GM12878 (cell line): ENCODE data around the gene HEBP2. TPM values are rescaled to one million over a fixed set of nuclear protein-coding genes. Genes with fewer than 3 reads are reported as not detected.

Experiments
- ATAC-seq: fragments of 200-7000 bp; cut with Tn5 transposase; 3 replicates; pipeline ENCODE4 v1.9.1; 2020; ENCODE audit warnings: mild to moderate bottlenecking, moderate library complexity
- BruUV-seq: library from RNA; stranded (reverse); fragments of 400-500 nt; replicated peaks from 2 replicates; lab custom pipeline; 2021; lab: Mats Ljungman, UMichigan
- CTCF ChIA-PET: fragments of 300-600 bp; sonication (Branson Sonifier 250); formaldehyde crosslinking; extraction: SDS; loops from one replicate; lab custom pipeline; 2021; ENCODE audit warnings: inconsistent platforms; lab: Yijun Ruan, JAX
- POLR2A ChIA-PET: fragments of 350-600 bp; formaldehyde crosslinking; extraction: SDS; loops from one replicate; lab custom pipeline; 2021; ENCODE audit warnings: inconsistent platforms; lab: Charles Lee
- RAD21 ChIA-PET: fragments of 300-600 bp; sonication (Branson Sonifier 250); formaldehyde crosslinking; loops from one replicate; lab custom pipeline; 2023; ENCODE audit warnings: antibody characterized with exemption; ENCODE audit not compliant: unreplicated experiment; lab: Charles Lee
- SMC1A ChIA-PET: fragments of 300-600 bp; sonication (Branson Sonifier 250); formaldehyde crosslinking; loops from one replicate; lab custom pipeline; 2023; ENCODE audit not compliant: unreplicated experiment, uncharacterized antibody; lab: Charles Lee
- DNase-seq: peaks from one replicate; pipeline ENCODE4 v3.0.0-alpha.2; 2011; ENCODE audit warnings: low read depth, low spot score
- FAIRE-seq: peaks from 3 replicates; lab custom pipeline; 2011; peaks lifted over from hg19 to GRCh38; lab: Jason Lieb, UNC
- H2AFZ ChIP-seq: 2 replicates; pipeline ENCODE4 v1.6.0; 2011; ENCODE audit warnings: low read depth, low read length, control low read depth; ENCODE audit not compliant: control insufficient read depth
- H3K27ac ChIP-seq: 2 replicates; pipeline ENCODE4 v1.5.1; 2011; ENCODE audit warnings: control low read depth; ENCODE audit not compliant: control insufficient read depth, insufficient read depth
- H3K27me3 ChIP-seq, 2 experiments: replicated peaks in 1 of 2; 2 replicates each; pipeline versions ENCODE4 v1.6.0 to v1.6.1; 2011; ENCODE audit warnings: low read length in 1 of 2; ENCODE audit not compliant: control insufficient read depth in 2 of 2, insufficient read depth in 2 of 2
- H3K36me3 ChIP-seq, 2 experiments: 2 replicates each; pipeline ENCODE4 v1.5.1; 2011; ENCODE audit warnings: low read length in 1 of 2; ENCODE audit not compliant: control insufficient read depth in 2 of 2, insufficient read depth in 2 of 2
- H3K4me1 ChIP-seq: 2 replicates; pipeline ENCODE4 v1.6.1; 2011; ENCODE audit warnings: mild to moderate bottlenecking, low read length, moderate library complexity, mixed read lengths; ENCODE audit not compliant: control insufficient read depth, insufficient read depth
- H3K4me2 ChIP-seq: 2 replicates; pipeline ENCODE4 v1.6.0; 2011; ENCODE audit warnings: control low read depth; ENCODE audit not compliant: control insufficient read depth, insufficient read depth
- H3K4me3 ChIP-seq: fragments of 200-600 bp; sonication (generic); 2 replicates; pipeline ENCODE4 v1.5.1; 2016
- H3K79me2 ChIP-seq: 2 replicates; pipeline ENCODE4 v1.6.0; 2011; ENCODE audit warnings: low read length; ENCODE audit not compliant: control insufficient read depth, insufficient read depth
- H3K9ac ChIP-seq: 2 replicates; pipeline ENCODE4 v1.8.0; 2011; ENCODE audit warnings: low read length, control low read depth, mixed read lengths; ENCODE audit not compliant: control insufficient read depth, insufficient read depth
- H3K9me3 ChIP-seq: replicated peaks from 3 replicates; pipeline ENCODE4 v1.5.1; 2011; ENCODE audit warnings: mild to moderate bottlenecking, low read length; ENCODE audit not compliant: control insufficient read depth, insufficient read depth
- H4K20me1 ChIP-seq: 2 replicates; pipeline ENCODE4 v1.6.0; 2011; ENCODE audit not compliant: control insufficient read depth, insufficient read depth
- ATF3 ChIP-seq: IDR thresholded peaks from 2 replicates; pipeline ENCODE4 v1.6.1; 2011; ENCODE audit warnings: low read depth, mild to moderate bottlenecking, low read length, moderate library complexity, borderline replicate concordance; ENCODE audit errors: extremely low read depth
- CHD2 ChIP-seq: IDR thresholded peaks from 2 replicates; pipeline ENCODE4 v1.6.1; 2011; ENCODE audit warnings: low read depth, low read length, improper control_type of control experiment, borderline replicate concordance
- CHD4 ChIP-seq: fragments of 200-600 bp; sonication (generic); IDR thresholded peaks from 2 replicates; pipeline ENCODE4 v1.6.1; 2016; ENCODE audit warnings: mild to moderate bottlenecking
- CREB1 ChIP-seq: IDR thresholded peaks from 2 replicates; pipeline ENCODE4 v1.6.1; 2012; ENCODE audit warnings: low read depth, mild to moderate bottlenecking, inconsistent platforms
- E4F1 ChIP-seq: fragments of 450-650 bp; IDR thresholded peaks from 2 replicates; pipeline ENCODE4 v1.6.1; 2018; ENCODE audit warnings: borderline replicate concordance, mild to moderate bottlenecking; ENCODE audit not compliant: partially characterized antibody
- FOS ChIP-seq: IDR thresholded peaks from 3 replicates; pipeline ENCODE4 v1.6.1; 2011; ENCODE audit warnings: borderline replicate concordance; ENCODE audit not compliant: insufficient read length; ENCODE audit errors: extremely low read depth
- HDAC6 ChIP-seq: fragments of 200-600 bp; sonication (generic); IDR thresholded peaks from one replicate; pipeline ENCODE4 v1.8.0; 2017; ENCODE audit warnings: antibody characterized with exemption; ENCODE audit not compliant: unreplicated experiment
- HDGF ChIP-seq: fragments of 450-650 bp; IDR thresholded peaks from 2 replicates; pipeline ENCODE4 v1.6.1; 2016; ENCODE audit warnings: antibody characterized with exemption
- MTA2 ChIP-seq: fragments of 450-650 bp; IDR thresholded peaks from 2 replicates; pipeline ENCODE4 v1.6.1; 2016; ENCODE audit warnings: low read depth, mild to moderate bottlenecking, moderate library complexity
- NR2C2 ChIP-seq: IDR thresholded peaks from 2 replicates; pipeline ENCODE4 v1.6.1; 2011; ENCODE audit warnings: borderline replicate concordance, low read depth; ENCODE audit not compliant: control insufficient read depth, insufficient read length
- PAX5 ChIP-seq: IDR thresholded peaks from 2 replicates; pipeline ENCODE4 v1.6.1; 2011; ENCODE audit warnings: low read depth, low read length, borderline replicate concordance
- PBX3 ChIP-seq: IDR thresholded peaks from 2 replicates; pipeline ENCODE4 v1.6.1; 2011; ENCODE audit warnings: mild to moderate bottlenecking, low read depth, low read length, moderate library complexity; ENCODE audit not compliant: insufficient replicate concordance
- POLR2AphosphoS5 ChIP-seq: IDR thresholded peaks from 2 replicates; pipeline ENCODE4 v1.6.1; 2011; ENCODE audit warnings: mild to moderate bottlenecking, low read length, inconsistent platforms
- SIX5 ChIP-seq: IDR thresholded peaks from 2 replicates; pipeline ENCODE4 v1.6.1; 2011; ENCODE audit warnings: mild to moderate bottlenecking, low read depth, low read length, moderate library complexity; ENCODE audit not compliant: severe bottlenecking
- SMAD1 ChIP-seq: fragments of 450-650 bp; IDR thresholded peaks from 2 replicates; pipeline ENCODE4 v1.6.1; 2018; ENCODE audit warnings: mild to moderate bottlenecking, low read depth; ENCODE audit not compliant: partially characterized antibody
- WGBS: methylation state at CpG from one replicate; pipeline ENCODE4 v1.1.6; 2016; ENCODE audit warnings: low lambda C conversion rate; ENCODE audit not compliant: insufficient replicate concordance, insufficient coverage; ENCODE audit errors: missing lambda C conversion rate; 5-methylcytosine and 5-hydroxymethylcytosine counted together
- in situ Hi-C: fragments of 300-500 bp; cut with MboI; formaldehyde crosslinking; loops from 9 replicates; pipeline ENCODE4 v1.14.3; 2018; ENCODE audit warnings: mixed read lengths
- intact Hi-C: fragments of 100-400 bp; cut with micrococcal nuclease; formaldehyde crosslinking; loops from one replicate; pipeline ENCODE4 v1.14.2; 2022; ENCODE audit not compliant: unreplicated experiment
- polyA plus RNA-seq, 11 experiments: library from polyadenylated mRNA; depleted of rRNA in 4 of 11; unstranded in 6 of 11; stranded (reverse) in 5 of 11; fragments of >200 nt; fragmentation: Nextera tagmentation in 4 of 11; fragmentation: Illumina TruSeq in 1 of 11; extraction: Ambion mirVana in 4 of 11; extraction: Trizol in 1 of 11; gene quantifications; 1 replicate in 1 of 11; 2 replicates in 10 of 11; pipeline versions ENCODE4 v1.2.1 to v1.2.3, GENCODE V29; 2011 to 2016; ENCODE audit warnings: inconsistent platforms in 2 of 11, missing spikeins in 2 of 11, low read depth in 1 of 11
- total RNA-seq, 4 experiments: library from RNA; depleted of rRNA in 3 of 4; stranded (reverse); fragments of >200 nt in 3 of 4; fragmentation: Illumina TruSeq in 1 of 4; extraction: Trizol in 1 of 4; gene quantifications; 2 replicates each; pipeline versions ENCODE4 v1.2.1 to v1.2.3, GENCODE V29; 2013 to 2021

Gene HEBP2
- total and polyA plus RNA-seq, 10 of the 15 experiments (the other 5 are each of a cell fraction or from before 2014, with no cell fraction given) = 3.8 to 41.8 (median 16.9) TPM

GRCh38 chr6:138461647-138462046 lies 57.6 kb downstream of the HEBP2 start:
- Histone ChIP-seq H4K20me1 (no peaks in the 10 kb centered on the region), H3K27me3 (no peaks in the 10 kb centered on the region), H3K9me3 (no peaks in the 10 kb centered on the region), H3K4me1 (no peaks in the 10 kb centered on the region), H3K9ac (no peak overlapping the region), H3K27ac (no peak overlapping the region), H3K36me3 (peaks cover 0 to 4% of the 10 kb centered on the region in 2 experiments; a peak in 2 of 4 replicates), H3K4me2 (no peak overlapping the region), H2AFZ (no peak overlapping the region), H3K4me3 (no peak overlapping the region), H3K79me2 (no peaks in the 10 kb centered on the region)
- FAIRE-seq = no peak
- BruUV-seq = no TSS peak
- ChIA-PET POLR2A (interaction anchor here (0.6 kb wide), 1 partner anchor 51 kb away, joined by 3 read pairs; no protein-coding TSS in a partner anchor), SMC1A (no interaction called here), CTCF (interaction anchor here (1.1 kb wide), 1 partner anchor 20 kb away, joined by 3 read pairs; no protein-coding TSS in a partner anchor), RAD21 (no interaction called here)
- intact Hi-C loops = no loop called here
- 0% methylated on average over 1 of the region's 1 CpG for WGBS
- no peak for TF ChIP-seq FOS
- no peak for TF ChIP-seq PAX5
- no peak for TF ChIP-seq HDAC6
- no peak for TF ChIP-seq CHD4
- no peak for TF ChIP-seq CHD2
- TF ChIP-seq ATF3 = no peak
- TF ChIP-seq NR2C2 = no peak
- TF ChIP-seq SMAD1 = no peak
- TF ChIP-seq E4F1 = no peak
- no peak for TF ChIP-seq PBX3
- no peak for TF ChIP-seq POLR2AphosphoS5
- TF ChIP-seq CREB1 = no peak
- TF ChIP-seq MTA2 = no peak
- no peak for TF ChIP-seq SIX5
- TF ChIP-seq HDGF = no peak
- no peak for ATAC-seq
- no peak for DNase-seq
- in situ Hi-C loops = no loop called here
